ENCODE data around the gene OAT.

Gene OAT

DNA sequence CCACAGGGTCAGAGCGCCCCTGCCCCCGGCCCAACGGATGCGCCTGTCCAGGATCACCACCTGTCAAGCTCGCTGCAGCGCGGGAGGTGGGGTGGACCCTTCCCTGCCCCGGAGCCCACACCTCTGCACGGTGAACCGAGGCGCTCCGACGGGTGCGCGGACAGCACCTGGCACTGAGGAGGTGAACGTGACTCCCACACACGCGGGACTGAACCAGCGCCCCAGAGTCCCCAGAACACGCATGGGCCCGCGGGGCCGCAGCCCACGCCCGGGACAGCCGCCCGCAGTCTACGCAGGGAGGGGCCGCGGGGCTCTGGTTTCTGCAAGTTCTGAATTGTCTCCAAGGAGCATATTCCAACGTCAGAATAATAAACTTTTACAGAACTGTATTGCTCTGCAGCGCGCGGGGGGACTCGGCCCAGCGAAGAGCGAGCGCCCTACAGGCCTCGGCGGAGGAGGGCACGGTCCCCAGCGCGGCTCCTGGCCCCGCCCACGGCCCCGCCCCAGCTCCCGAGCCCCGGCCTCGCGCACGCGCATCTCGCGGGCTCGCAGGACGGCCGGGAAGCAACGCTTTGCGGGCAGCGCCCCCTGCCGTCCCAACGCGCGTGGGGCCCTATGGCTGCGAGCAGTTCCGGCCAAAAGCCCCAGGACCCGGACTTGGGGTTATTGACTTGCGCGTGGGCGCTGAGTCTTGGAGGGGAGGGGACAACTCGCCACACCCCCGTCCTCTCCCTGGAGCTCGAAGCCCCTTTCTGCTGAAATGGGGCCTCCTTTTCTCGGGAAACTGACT lies 29.7 kb downstream of the OAT start:
- H3K9ac ChIP-seq (ENCODE audit: low read length) = peak overlapping the region; percentile 32
- H3K27ac ChIP-seq (ENCODE audit: low read depth, low read length) = peak overlapping the region; percentile 63
- H3K4me3 ChIP-seq (ENCODE audit: low read length) = peak overlapping the region; percentile 68
- H3K27me3 ChIP-seq (ENCODE audit: control insufficient read depth, insufficient read depth, low read length) = no peaks in the 10 kb centered on the region
- H3K36me3 ChIP-seq (ENCODE audit: control insufficient read depth, insufficient read depth, low read length) = no peaks in the 10 kb centered on the region
- peaks cover 3% of the 10 kb centered on the region for H3K4me1 ChIP-seq (ENCODE audit: control insufficient read depth, insufficient read depth, low read length)

DNA sequence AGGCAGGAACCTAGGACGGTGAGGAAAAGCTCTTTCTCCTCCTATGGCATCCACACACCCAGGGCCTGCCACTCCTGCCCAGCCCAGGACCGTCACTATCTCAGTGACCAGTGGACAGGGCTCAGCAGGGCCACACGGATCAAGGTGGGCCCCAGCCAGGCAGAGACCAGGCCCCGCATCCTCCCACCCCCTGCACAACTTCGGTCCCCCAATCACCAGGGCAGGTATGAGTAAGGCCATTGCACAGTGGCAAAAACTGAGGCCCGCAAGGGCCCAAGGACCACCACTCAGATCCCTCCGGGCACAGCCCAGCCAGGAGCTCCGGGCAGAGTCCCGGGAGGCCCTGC lies 30.3 kb downstream of the OAT start:
- Histone ChIP-seq H3K4me1 (ENCODE audit: control insufficient read depth, insufficient read depth, low read length) (peaks cover 3% of the 10 kb centered on the region), H3K9ac (ENCODE audit: low read length) (no peak overlapping the region), H3K36me3 (ENCODE audit: control insufficient read depth, insufficient read depth, low read length) (no peaks in the 10 kb centered on the region), H3K27me3 (ENCODE audit: control insufficient read depth, insufficient read depth, low read length) (no peaks in the 10 kb centered on the region), H3K27ac (ENCODE audit: low read depth, low read length) (peak overlapping the region; percentile 63), H3K4me3 (ENCODE audit: low read length) (peak overlapping the region; percentile 68)

DNA sequence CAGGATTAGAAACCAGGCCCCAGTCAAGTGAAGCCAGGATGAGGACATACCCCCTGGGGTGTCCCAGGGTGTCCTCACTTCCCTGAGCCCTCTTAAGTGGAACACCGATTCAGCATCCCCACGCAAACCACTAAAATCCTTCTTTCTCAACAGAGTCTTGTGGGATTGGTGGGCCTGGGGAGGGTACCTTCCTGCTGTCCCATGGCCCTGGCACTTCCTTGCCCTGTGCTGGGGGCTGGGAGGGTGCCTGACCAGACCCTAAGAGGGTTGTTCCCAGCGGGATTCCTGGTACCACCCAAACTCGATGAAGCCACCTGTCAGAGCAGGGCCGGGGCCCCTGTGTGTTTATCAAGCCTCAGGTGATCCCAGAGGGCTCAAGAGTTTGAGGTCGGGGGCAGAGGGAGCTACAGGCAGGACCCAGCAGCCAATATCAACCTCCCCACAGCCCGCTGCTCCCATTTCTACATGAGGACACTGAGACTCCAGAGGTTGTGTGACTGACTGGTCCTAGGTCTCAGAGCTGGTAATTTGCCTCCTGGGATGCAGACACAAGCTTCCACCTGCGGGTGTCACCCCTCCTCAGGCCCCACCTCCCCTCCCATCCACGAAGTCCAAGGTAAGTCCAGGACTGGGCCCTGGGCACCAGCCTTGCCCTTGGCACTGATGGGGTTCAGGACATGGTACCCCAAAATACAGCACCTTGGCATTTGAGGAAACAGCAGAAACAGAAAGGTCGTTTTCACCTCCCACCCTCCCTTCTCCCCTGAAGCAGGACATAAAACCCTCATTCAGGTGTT lies 31.4 kb downstream of the OAT start:
- Histone ChIP-seq H3K27me3 (ENCODE audit: control insufficient read depth, insufficient read depth, low read length) (no peaks in the 10 kb centered on the region), H3K27ac (ENCODE audit: low read depth, low read length) (no peak overlapping the region), H3K9ac (ENCODE audit: low read length) (no peak overlapping the region), H3K36me3 (ENCODE audit: control insufficient read depth, insufficient read depth, low read length) (no peaks in the 10 kb centered on the region), H3K4me3 (ENCODE audit: low read length) (no peak overlapping the region), H3K4me1 (ENCODE audit: control insufficient read depth, insufficient read depth, low read length) (peaks cover 3% of the 10 kb centered on the region)

DNA sequence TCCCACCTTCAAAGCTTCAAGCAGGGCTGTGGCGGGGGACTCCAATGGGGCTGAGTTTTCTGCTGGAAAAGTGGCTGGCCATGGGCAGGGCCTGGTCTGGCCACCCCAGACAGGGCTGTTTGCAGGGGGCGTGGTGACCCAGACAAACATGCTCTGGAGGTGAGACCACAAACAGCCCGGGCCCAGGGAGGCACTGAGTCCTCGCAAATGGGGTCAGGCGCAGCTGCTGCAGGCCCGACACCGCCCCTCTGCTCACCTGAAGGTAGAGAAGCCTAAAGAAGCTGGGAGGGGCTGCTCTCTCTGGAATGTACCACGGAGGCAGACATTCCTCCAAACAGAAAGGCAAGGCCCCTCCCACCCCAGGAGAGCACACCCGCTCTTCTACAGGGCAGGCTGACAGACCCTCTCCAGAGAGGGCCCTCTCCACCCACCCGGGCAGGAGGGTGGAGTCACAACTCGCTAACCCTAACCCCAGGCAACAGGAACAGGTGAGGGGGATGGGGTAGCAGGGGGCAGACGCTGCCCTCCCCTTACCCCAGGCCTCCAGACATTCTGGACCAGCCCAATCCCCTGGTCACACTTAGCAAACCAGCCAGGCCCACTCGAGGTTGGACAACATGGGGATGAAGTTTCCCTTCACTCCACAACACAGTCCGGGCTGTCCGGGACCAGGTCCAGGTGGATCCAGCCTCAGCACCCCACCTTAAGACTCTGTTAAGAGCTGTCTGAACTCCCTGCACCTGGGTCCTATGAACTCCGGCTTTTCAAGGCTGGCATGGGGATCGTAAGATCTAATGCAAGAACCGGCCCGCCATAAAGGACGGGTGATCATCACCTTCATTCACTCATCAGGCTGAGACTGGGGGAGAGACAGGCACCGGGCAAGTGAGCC lies 32.3 kb downstream of the OAT start:
- no peak overlapping the region for H3K9ac ChIP-seq (ENCODE audit: low read length)
- no peak overlapping the region for H3K4me3 ChIP-seq (ENCODE audit: low read length)
- H3K36me3 ChIP-seq (ENCODE audit: control insufficient read depth, insufficient read depth, low read length) = no peaks in the 10 kb centered on the region
- peaks cover 3% of the 10 kb centered on the region for H3K4me1 ChIP-seq (ENCODE audit: control insufficient read depth, insufficient read depth, low read length)
- H3K27me3 ChIP-seq (ENCODE audit: control insufficient read depth, insufficient read depth, low read length) = no peaks in the 10 kb centered on the region
- H3K27ac ChIP-seq (ENCODE audit: low read depth, low read length) = no peak overlapping the region

DNA sequence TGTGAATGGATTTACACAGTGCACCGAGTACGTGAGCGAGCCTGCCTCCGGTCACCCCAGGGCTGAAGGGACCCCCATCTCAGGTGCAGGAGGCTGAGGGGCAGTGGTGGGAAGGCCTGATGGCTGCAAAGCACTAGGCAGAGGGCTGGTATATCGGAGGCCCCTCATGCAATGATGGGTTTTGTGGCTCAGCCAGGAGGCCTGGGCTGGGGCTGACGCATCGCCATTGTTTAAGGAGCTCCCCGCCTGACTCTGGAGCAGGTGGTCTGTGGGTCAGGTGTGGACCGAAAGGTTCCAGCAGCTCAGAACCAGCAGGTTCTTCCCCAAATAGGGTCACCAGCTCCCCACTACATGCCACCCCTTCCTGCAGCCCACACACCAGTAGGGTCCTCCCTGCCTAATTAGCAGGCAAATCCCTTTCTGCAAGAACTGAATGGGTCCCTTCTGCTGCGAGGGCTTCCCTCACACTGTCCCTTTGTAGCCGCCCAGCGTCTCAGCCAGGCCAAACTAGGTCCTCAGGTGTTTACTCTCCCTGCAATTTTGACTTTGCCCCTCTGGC lies 33.0 kb downstream of the OAT start:
- Histone ChIP-seq H3K27me3 (ENCODE audit: control insufficient read depth, insufficient read depth, low read length) (no peaks in the 10 kb centered on the region), H3K4me1 (ENCODE audit: control insufficient read depth, insufficient read depth, low read length) (peaks cover 3% of the 10 kb centered on the region), H3K27ac (ENCODE audit: low read depth, low read length) (no peak overlapping the region), H3K4me3 (ENCODE audit: low read length) (no peak overlapping the region), H3K36me3 (ENCODE audit: control insufficient read depth, insufficient read depth, low read length) (no peaks in the 10 kb centered on the region), H3K9ac (ENCODE audit: low read length) (no peak overlapping the region)

DNA sequence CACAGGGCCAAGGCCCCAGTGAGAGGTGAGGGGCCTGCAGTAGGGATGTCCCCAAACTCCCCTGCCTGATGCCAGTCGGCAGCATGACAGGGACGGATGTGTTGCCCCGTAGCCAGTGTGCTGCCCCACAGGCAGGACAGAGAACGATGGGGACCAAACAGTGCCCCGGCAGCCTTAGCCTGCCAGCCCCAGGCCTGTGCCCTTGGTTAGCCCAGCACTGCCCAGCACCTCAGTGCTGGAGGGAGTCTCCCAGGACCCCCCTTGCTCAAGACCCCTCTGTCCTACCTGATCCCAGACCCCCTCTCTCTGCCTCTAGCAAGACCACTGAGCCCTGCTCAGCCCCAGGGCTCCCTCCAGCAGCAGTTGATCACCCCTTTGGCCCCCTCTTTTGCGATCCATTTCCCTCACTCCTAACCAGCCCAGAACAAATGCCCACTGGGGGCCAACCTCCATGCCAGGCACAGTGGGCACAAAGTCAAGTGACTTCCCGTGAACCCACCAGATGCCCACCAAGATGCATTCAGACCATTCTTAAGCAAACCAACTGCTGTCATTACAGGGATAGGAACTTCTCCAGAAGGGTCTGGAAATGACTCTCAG lies 34.0 kb downstream of the OAT start:
- H3K36me3 ChIP-seq (ENCODE audit: control insufficient read depth, insufficient read depth, low read length) = no peaks in the 10 kb centered on the region
- no peak overlapping the region for H3K27ac ChIP-seq (ENCODE audit: low read depth, low read length)
- H3K9ac ChIP-seq (ENCODE audit: low read length) = no peak overlapping the region
- no peak overlapping the region for H3K4me3 ChIP-seq (ENCODE audit: low read length)
- H3K4me1 ChIP-seq (ENCODE audit: control insufficient read depth, insufficient read depth, low read length) = peaks cover 3% of the 10 kb centered on the region
- H3K27me3 ChIP-seq (ENCODE audit: control insufficient read depth, insufficient read depth, low read length) = no peaks in the 10 kb centered on the region

DNA sequence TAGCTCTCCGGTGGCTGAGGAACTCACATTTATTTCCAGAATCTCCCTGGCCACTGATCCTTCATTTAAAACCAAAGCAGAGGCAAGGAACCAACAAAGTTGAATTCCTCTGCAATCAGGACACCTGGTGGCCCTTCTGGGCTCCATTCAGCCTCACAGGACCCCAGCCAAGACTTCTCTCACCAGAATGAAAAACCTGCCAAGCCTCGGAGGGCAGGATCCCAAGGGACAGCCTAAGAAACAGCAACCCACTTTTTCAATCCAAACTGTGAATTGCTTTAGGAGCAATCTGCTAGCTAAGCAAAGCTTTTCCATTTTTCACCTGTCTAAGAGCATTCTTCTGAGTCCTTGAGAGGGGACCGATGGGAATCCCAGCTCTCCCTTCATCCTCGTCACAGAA lies 34.6 kb downstream of the OAT start:
- Histone ChIP-seq H3K27me3 (ENCODE audit: control insufficient read depth, insufficient read depth, low read length) (no peaks in the 10 kb centered on the region), H3K4me3 (ENCODE audit: low read length) (no peak overlapping the region), H3K27ac (ENCODE audit: low read depth, low read length) (no peak overlapping the region), H3K4me1 (ENCODE audit: control insufficient read depth, insufficient read depth, low read length) (peaks cover 3% of the 10 kb centered on the region), H3K9ac (ENCODE audit: low read length) (no peak overlapping the region), H3K36me3 (ENCODE audit: control insufficient read depth, insufficient read depth, low read length) (no peaks in the 10 kb centered on the region)

DNA sequence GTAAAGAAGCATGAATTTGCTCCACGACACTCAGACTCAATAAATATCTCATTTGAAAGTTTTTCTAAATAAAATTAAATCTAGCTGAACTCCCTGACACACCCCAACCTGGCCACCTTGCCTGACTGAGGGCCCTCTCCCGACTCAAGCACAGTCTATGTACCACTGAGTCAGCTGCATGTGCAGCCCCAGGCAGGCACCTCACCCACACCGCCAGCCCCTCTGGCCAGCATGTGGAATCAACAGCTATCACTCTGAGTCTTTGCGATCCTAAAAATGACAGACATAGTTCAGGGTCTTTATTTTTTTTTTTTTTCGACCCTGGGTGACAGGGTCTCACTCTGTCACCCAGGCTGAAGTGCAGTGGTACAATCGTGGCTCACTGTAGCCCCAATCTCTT lies 35.2 kb downstream of the OAT start:
- Histone ChIP-seq H3K4me3 (ENCODE audit: low read length) (no peak overlapping the region), H3K36me3 (ENCODE audit: control insufficient read depth, insufficient read depth, low read length) (no peaks in the 10 kb centered on the region), H3K27me3 (ENCODE audit: control insufficient read depth, insufficient read depth, low read length) (no peaks in the 10 kb centered on the region), H3K9ac (ENCODE audit: low read length) (no peak overlapping the region), H3K27ac (ENCODE audit: low read depth, low read length) (no peak overlapping the region), H3K4me1 (ENCODE audit: control insufficient read depth, insufficient read depth, low read length) (peaks cover under 1% of the 10 kb centered on the region)

DNA sequence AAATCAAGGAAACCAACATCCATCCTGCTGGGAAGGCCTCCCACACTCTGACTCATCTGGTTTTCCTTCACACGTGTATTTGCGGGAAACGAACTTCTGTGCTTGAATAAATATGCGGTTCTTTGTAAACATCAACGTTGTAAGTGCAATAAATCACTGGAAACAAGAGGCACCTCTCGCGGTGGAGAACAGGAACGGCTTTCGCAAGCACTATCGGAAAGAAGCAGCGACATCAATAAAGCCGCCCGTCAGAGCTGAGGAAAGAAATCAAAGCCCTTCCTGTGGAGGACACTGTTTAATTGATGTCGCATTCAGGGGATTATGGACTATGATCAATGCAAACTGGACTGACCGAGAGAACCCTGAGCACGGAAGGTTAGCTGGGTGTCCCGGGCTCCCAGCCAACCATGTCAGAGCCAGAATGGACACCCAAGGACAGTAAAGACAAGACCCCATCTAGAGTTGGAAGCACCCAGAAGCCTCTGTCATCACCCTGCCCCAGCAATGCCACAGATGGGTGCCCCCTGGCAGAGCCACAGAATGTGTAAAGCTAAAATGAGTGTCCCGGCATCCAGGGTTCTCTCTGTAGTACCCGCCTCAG lies 37.6 kb downstream of the OAT start:
- H3K27ac ChIP-seq (ENCODE audit: low read depth, low read length) = no peak overlapping the region
- no peak overlapping the region for H3K4me3 ChIP-seq (ENCODE audit: low read length)
- H3K4me1 ChIP-seq (ENCODE audit: control insufficient read depth, insufficient read depth, low read length) = no peaks in the 10 kb centered on the region
- H3K36me3 ChIP-seq (ENCODE audit: control insufficient read depth, insufficient read depth, low read length) = no peaks in the 10 kb centered on the region
- no peaks in the 10 kb centered on the region for H3K27me3 ChIP-seq (ENCODE audit: control insufficient read depth, insufficient read depth, low read length)
- H3K9ac ChIP-seq (ENCODE audit: low read length) = no peak overlapping the region

DNA sequence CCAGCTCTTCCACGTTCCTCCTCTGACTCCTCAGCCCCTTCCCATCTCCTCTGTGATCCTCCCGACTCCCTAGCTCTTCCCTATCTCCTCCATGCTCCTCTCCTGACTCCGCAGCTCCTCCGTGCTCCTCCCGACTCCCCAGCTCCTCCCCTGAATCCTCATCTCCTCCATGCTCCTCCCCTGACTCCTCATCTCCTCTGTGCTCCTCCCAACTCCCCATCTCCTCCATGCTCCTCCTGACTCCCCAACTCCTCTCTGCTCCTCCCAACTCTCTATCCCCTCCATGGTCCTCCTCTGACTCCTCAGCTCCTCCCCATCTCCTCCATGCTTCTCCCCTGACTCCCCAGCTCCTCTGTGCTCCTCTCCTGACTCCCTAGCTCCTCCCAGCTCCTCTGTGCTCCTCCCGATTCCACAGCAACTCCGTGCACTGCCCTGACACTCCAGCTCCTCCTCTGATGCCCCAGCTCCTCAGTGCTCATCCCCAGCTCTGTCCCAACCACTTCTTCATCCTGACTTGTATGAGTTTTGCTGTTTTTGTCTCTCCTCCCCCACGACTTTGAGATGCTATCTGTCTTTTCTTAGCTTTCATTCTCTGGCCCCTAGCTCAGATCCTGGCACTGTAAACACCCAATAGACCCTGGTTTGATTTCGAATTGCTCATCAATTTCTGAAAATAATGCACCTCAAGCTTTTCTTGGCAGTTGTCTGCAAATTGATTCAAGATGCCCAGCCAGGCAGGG lies 38.3 kb downstream of the OAT start:
- Histone ChIP-seq H3K27me3 (ENCODE audit: control insufficient read depth, insufficient read depth, low read length) (no peaks in the 10 kb centered on the region), H3K4me1 (ENCODE audit: control insufficient read depth, insufficient read depth, low read length) (no peaks in the 10 kb centered on the region), H3K27ac (ENCODE audit: low read depth, low read length) (no peak overlapping the region), H3K9ac (ENCODE audit: low read length) (no peak overlapping the region), H3K36me3 (ENCODE audit: control insufficient read depth, insufficient read depth, low read length) (no peaks in the 10 kb centered on the region), H3K4me3 (ENCODE audit: low read length) (no peak overlapping the region)

DNA sequence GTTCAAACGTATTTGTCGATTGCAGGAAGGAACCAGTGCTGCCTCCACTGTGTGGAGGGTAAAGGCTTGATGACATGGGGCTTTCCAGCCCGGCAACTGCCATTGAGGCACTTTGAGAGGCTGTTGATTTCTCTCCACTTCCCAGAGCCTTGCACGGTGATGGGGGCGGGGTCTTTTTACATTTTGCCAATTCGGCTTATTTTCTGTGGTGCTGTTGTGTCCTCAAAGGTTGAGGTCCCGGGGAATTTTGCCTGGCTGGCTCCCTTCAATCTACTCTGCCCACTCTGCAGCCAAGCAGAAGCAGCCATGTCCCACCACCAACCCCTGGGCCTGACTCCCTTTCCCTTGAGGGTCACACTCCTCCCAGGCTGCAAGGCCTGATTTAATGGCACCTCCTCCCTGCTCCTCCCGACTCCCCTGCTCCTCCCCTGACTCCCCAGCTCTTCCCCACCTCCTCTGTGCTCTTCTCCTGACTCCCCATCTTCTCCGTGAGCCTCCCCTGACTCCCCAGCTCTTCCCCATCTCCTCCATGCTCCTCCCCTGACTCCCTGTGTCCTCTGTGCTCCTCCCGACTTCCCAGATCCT lies 39.0 kb downstream of the OAT start:
- H3K36me3 ChIP-seq (ENCODE audit: control insufficient read depth, insufficient read depth, low read length) = no peaks in the 10 kb centered on the region
- H3K4me1 ChIP-seq (ENCODE audit: control insufficient read depth, insufficient read depth, low read length) = no peaks in the 10 kb centered on the region
- H3K27ac ChIP-seq (ENCODE audit: low read depth, low read length) = no peak overlapping the region
- H3K4me3 ChIP-seq (ENCODE audit: low read length) = no peak overlapping the region
- no peaks in the 10 kb centered on the region for H3K27me3 ChIP-seq (ENCODE audit: control insufficient read depth, insufficient read depth, low read length)
- no peak overlapping the region for H3K9ac ChIP-seq (ENCODE audit: low read length)

All from rectal smooth muscle tissue (tissue), 1 donor.